ENCODE data around the gene LYST. TPM values are rescaled to one million over a fixed set of nuclear protein-coding genes. Genes with fewer than 3 reads are reported as not detected.
A peak's percentile ranks its signal among the peaks of the same experiment; 100 is the strongest.

The LYST gene
- total and polyA plus RNA-seq, 2 of the 4 experiments (the other 2 are of a cell fraction) = 2.2 to 7.2 TPM

GRCh38 chr1:235708390-235708962, 158.2 kb downstream of the LYST start:
- dilution Hi-C loops (cut with HindIII; ENCODE audit: low sequenced_read_pairs, unreplicated experiment) = no loop called here
- in situ Hi-C loops (cut with MboI; ENCODE audit: low sequenced_read_pairs) = no loop called here

More at GRCh38 chr1:235708390-235708962, 158.2 kb downstream of the LYST start:
- no peak overlapping the region for H3K27ac ChIP-seq (ENCODE audit: insufficient read depth, low read length)
- CTCF ChIA-PET = no interaction called here
- H4K20me1 ChIP-seq (ENCODE audit: insufficient read depth, low read length) = no peaks in the 10 kb centered on the region
- no peak overlapping the region for H3K4me3 ChIP-seq (ENCODE audit: insufficient read depth, low read depth, low read length)
- H3K4ac ChIP-seq (ENCODE audit: low read depth, low read length) = no peak overlapping the region
- no peaks in the 10 kb centered on the region for H3K79me1 ChIP-seq (ENCODE audit: low read depth in 1 of 2, low read length in 2 of 2)
- no peak overlapping the region for H2BK120ac ChIP-seq (ENCODE audit: low read depth, low read length)
- H2AFZ ChIP-seq (replicated peaks; ENCODE audit: low read length, poor library complexity) = no peak overlapping the region
- ATAC-seq (ENCODE audit: low read depth) (no peak; the same call in 1 of the 2 replicates), DNase-seq (peak; percentile 66)
- WGBS, 2 experiments (ENCODE audit: extremely low coverage in 2 of 2, insufficient read length in 1 of 2) = no CpG with 5 or more reads among the region's 4 CpGs
- no peak overlapping the region for H3K18ac ChIP-seq (ENCODE audit: low read depth, low read length)
- no peak for TF ChIP-seq RAD21 (IDR thresholded peaks at IDR 0.05; ENCODE audit: low read length)
- TF ChIP-seq NFE2L2 (IDR thresholded peaks at IDR 0.05; ENCODE audit: low read depth, low read length) = no peak
- no peak for TF ChIP-seq CEBPB (IDR thresholded peaks at IDR 0.05; ENCODE audit: low read depth, low read length)
- no peak overlapping the region for H2AK5ac ChIP-seq (ENCODE audit: low read depth, low read length)
- POLR2A ChIA-PET (ENCODE audit: unreplicated experiment) = no interaction called here
- H2BK20ac ChIP-seq (ENCODE audit: low read depth, low read length) = no peak overlapping the region
- no peak overlapping the region for H2BK15ac ChIP-seq (ENCODE audit: low read depth, low read length)
- no peak overlapping the region; the same call in 1 of the 2 replicates for H3K14ac ChIP-seq (replicated peaks; ENCODE audit: low read depth, low read length)
- peak overlapping the region; percentile 4; the same call in 1 of the 2 replicates for H3K23ac ChIP-seq (ENCODE audit: low read depth, low read length)
- H3K9me1 ChIP-seq (ENCODE audit: insufficient read depth, low read length) = peaks cover 3% of the 10 kb centered on the region; the same call in 1 of the 2 replicates
- H3K9me3 ChIP-seq (ENCODE audit: control insufficient read depth, insufficient read depth, low read length) = no peaks in the 10 kb centered on the region
- no peak overlapping the region for H2BK5ac ChIP-seq (ENCODE audit: low read depth, low read length, poor library complexity, severe bottlenecking)
- H3K9ac ChIP-seq (ENCODE audit: low read depth, low read length) = no peak overlapping the region
- H4K8ac ChIP-seq (ENCODE audit: low read depth in 2 of 2, low read length in 2 of 2) = no peak overlapping the region
- H3K27me3 ChIP-seq (ENCODE audit: control insufficient read depth, insufficient read depth, low read length) = no peaks in the 10 kb centered on the region
- no TSS peak for BruUV-seq (replicated peaks)
- no peak overlapping the region for H3K56ac ChIP-seq (ENCODE audit: extremely low read depth, insufficient read depth, low read length)
- H4K91ac ChIP-seq (ENCODE audit: insufficient read depth, low read depth, low read length) = no peak overlapping the region
- intact Hi-C loops (cut with micrococcal nuclease) = loop anchor here (5.0 kb wide), 1 partner anchor 34 kb away; no protein-coding TSS in a partner anchor
- no peaks in the 10 kb centered on the region for H3K36me3 ChIP-seq (ENCODE audit: control insufficient read depth, insufficient read depth, low read length)
- H3K4me1 ChIP-seq (ENCODE audit: control insufficient read depth, insufficient read depth, low read length) = peaks cover 4% of the 10 kb centered on the region
- no peak overlapping the region for H2AK9ac ChIP-seq (replicated peaks; ENCODE audit: low read depth, low read length, poor library complexity)
- peak overlapping the region; percentile 13; the same call in 1 of the 2 replicates for H3K4me2 ChIP-seq (ENCODE audit: low read depth, low read length)
- no peak overlapping the region for H4K5ac ChIP-seq (ENCODE audit: low read depth, low read length)

Data from IMR-90 (cell line).